GM18526 (cell line): ENCODE measurements around the gene SMOC2.

Source experiments
- POLR2A ChIP-seq: IDR thresholded peaks from 3 replicates; pipeline ENCODE4 v1.6.1; 2011; ENCODE audit not compliant: insufficient read length; ENCODE audit errors: extremely low read depth

SMOC2 gene

GRCh38 chr6:168440520-168441433, at the start of gene SMOC2:
Gene SMOC2, plus strand, starts transcription at chr6:168441184. Its CDS starts 187 bp downstream, at chr6:168441371.
- no peak for TF ChIP-seq POLR2A

- TF ChIP-seq POLR2A, result no peak
These were observed 47.7 kb upstream of the SMOC2 start for GRCh38 chr6:168393126-168393870.

GRCh38 chr6:168394606-168395005, 46.4 kb upstream of the SMOC2 start:
- no peak for TF ChIP-seq POLR2A

- no peak for TF ChIP-seq POLR2A
These were observed 45.0 kb upstream of the SMOC2 start for GRCh38 chr6:168395983-168396382.

- TF ChIP-seq POLR2A, result no peak
These were observed 44.4 kb upstream of the SMOC2 start for GRCh38 chr6:168396561-168396960.

GRCh38 chr6:168397012-168397411, 44.0 kb upstream of the SMOC2 start:
- no peak for TF ChIP-seq POLR2A

GRCh38 chr6:168400037-168400436, 40.9 kb upstream of the SMOC2 start:
- no peak for TF ChIP-seq POLR2A

GRCh38 chr6:168403370-168404005, 37.5 kb upstream of the SMOC2 start:
- TF ChIP-seq POLR2A, result no peak

- no peak for TF ChIP-seq POLR2A
These were observed 36.4 kb upstream of the SMOC2 start for GRCh38 chr6:168404560-168404959.

GRCh38 chr6:168407842-168408241, 33.1 kb upstream of the SMOC2 start:
- TF ChIP-seq POLR2A, result no peak

- no peak for TF ChIP-seq POLR2A
These were observed 32.4 kb upstream of the SMOC2 start for GRCh38 chr6:168408504-168409136.

GRCh38 chr6:168410035-168410434, 30.9 kb upstream of the SMOC2 start:
- no peak for TF ChIP-seq POLR2A

- no peak for TF ChIP-seq POLR2A
These were observed 30.4 kb upstream of the SMOC2 start for GRCh38 chr6:168410554-168411011.

GRCh38 chr6:168411130-168411529, 29.9 kb upstream of the SMOC2 start:
- TF ChIP-seq POLR2A, result no peak

GRCh38 chr6:168411793-168412192, 29.2 kb upstream of the SMOC2 start:
- TF ChIP-seq POLR2A, result no peak
